ENCODE data around the gene NCKAP5.

GRCh38 chr2:132949108-132949507 is 619.2 kb downstream of the NCKAP5 start:
- TF ChIP-seq CTCF (IDR thresholded peaks at IDR 0.05 in 2 of 3, conservative IDR thresholded peaks at IDR 0.05 in 1 of 3; ENCODE audit: insufficient read depth in 2 of 3, low read depth in 1 of 3, low read length in 3 of 3) (no peak), SMARCB1 (IDR thresholded peaks at IDR 0.05; ENCODE audit: insufficient read length, low read depth) (no peak), ZKSCAN3 (CRISPR knock-in tag; IDR thresholded peaks at IDR 0.05) (no peak), ZBTB34 (CRISPR knock-in tag; IDR thresholded peaks at IDR 0.05) (no peak), DPF2 (IDR thresholded peaks at IDR 0.05) (no peak)

Data from K562 (cell line).